DMS79 treated with DMSO at 0.1 percent for 48 hours (cell line): ENCODE results near the gene G0S2.

ENCODE experiments used
- DNase-seq: peaks from one replicate; lab custom pipeline; 2025; lab: John Stamatoyannopoulos, UW

The G0S2 gene

DNA sequence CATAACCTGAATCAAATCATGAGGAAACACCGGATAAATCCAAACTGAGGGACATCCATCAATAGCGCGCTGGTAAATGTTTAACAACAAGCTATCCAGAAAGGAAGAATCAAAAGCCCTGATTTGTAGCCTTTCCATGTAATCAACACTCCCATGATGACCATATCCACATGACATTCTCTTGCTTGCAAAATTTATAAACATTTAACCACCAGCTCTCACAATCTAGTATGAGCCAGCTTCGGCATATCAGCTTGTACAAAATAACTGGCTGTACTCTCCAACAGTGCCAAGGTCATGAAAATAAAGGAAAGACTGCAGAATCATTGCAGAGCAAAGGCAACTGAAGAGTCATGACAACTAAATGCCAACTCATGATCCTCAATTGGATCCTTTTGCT, 45.1 kb downstream of the G0S2 start:
- DNase-seq, result no peak

DNA sequence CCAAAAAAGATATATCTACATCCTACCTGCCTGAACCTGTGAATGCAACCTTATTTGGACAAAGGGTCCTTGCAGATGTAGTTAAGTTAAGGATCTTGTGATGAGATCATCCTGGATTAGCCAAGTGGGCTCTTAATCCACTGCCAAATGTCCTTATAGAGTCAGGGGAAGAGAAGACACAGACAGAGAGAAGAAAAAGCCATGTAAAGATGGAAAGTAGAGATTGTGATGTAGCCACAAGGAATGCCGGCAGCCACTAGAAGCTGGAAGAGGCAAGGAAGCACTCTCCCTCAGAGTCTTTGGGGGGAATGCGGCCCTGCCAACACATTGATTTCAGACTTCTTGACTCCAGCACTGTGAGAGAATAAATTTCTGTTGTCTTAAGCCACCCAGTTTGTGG, 45.6 kb downstream of the G0S2 start:
- DNase-seq, result no peak

DNA sequence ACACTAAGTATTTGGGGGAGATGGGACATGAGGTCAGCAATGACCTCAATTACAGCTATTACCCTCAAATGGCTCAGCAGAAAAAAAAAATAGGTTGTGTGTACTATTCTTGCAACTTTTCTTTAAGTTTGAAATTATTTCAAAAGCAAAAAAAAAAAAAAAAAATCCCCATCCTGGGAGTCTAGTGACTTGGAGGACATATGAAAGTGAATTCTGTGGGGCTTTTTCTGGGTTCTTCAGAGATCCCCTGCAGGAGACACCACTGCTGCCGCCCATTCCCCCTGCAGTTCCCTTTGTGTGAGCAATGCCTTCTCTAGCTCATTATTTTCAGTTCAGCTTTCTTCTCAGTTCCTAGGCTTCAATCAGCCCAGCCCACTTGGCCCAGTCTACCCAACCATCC, 46.1 kb downstream of the G0S2 start:
- no peak for DNase-seq

DNA sequence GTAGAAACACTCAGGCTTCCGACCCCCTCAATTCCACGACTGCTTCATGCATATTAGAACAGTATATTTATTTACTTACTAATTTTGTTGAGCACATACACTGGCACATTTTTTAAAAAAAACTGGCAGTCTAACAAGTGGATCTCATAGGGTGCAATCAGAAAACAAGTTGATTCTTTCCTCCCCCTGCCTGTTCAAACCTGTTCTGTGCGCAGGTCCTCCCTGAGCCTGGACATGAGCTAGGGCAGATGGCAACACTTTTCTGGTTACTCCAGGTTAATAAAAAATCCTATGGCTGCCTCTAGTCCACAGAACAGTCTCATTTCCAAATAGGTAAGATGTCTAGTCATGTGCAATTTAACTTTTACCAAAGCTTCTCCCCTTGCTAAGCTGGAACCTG, 48.1 kb downstream of the G0S2 start:
- no peak for DNase-seq

DNA sequence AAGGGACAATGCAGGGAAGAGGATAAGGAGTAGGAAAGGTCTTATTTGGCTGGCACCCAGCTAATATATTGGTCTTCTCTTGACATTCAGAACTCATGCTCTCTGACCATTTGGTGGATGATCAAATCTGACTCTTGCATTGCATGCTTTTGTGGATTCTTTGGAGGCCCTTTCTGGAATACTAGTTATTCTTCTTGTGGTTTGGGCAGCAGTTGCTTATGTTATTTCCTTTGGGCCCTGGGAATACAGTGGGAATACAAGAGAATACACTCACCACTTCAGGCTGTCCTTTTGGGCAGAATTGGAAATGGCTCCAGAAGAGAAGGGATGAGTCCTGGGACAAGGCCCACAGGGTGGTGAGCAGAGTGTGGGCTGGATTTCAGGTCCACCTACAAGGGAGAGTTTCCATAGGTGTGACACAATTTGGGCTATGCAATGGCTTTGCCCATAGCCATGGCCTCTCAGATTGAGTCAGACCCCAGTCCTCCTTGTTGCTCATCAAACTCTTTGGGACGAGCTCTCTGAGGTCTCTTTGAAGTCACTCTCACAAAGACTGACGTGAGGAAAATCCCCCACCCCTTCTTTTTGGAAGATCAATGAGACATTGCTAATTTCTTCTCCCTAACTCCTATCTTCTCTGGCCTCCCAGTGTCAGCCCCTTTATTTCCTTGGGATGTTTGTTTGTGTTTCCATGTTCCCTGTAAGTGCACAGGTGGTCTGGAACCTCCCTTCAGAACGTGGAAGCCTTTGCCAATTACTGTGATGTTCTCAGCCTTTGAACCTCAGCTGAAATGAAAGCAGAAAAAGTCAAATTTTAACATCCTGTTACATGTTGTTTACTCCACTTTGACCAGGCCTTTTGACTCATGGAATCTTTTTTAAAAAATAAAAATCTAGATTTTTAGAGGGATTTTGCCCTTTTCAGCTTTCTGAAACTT, 48.8 kb downstream of the G0S2 start:
- no peak for DNase-seq
